Inflammatory macrophage (primary cell): ENCODE measurements around the gene MLLT10.

Experiments used
- DNase-seq, 2 donors: peaks; one replicate each; pipeline ENCODE4 v3.0.0-alpha.2; 2020 to 2022

Gene MLLT10

DNA sequence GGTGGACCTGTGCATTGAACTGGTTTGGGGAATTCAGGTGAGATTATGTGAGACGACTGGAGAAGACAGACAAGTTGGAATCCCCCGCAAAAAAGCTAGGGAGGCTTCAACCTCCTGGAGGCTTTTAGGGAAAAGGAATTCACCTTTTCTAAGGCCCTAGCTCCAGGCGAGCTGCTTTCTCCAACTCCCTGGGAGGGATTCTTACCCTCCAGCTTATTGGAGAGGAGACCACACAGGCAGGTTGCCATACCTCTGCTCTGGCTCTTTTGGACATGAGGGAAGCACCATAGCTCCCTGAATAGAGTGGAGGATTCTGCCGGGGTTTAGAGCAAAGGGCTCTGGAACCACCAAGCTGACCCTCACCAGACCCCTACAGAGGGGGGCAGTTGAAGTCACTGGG, 213.8 kb downstream of the MLLT10 start:
- no peak for DNase-seq

GRCh38 chr10:21749788-21750187, 215.8 kb downstream of the MLLT10 start:
- no peak for DNase-seq

GRCh38 chr10:21750424-21750823, 216.4 kb downstream of the MLLT10 start:
- no peak for DNase-seq

DNA sequence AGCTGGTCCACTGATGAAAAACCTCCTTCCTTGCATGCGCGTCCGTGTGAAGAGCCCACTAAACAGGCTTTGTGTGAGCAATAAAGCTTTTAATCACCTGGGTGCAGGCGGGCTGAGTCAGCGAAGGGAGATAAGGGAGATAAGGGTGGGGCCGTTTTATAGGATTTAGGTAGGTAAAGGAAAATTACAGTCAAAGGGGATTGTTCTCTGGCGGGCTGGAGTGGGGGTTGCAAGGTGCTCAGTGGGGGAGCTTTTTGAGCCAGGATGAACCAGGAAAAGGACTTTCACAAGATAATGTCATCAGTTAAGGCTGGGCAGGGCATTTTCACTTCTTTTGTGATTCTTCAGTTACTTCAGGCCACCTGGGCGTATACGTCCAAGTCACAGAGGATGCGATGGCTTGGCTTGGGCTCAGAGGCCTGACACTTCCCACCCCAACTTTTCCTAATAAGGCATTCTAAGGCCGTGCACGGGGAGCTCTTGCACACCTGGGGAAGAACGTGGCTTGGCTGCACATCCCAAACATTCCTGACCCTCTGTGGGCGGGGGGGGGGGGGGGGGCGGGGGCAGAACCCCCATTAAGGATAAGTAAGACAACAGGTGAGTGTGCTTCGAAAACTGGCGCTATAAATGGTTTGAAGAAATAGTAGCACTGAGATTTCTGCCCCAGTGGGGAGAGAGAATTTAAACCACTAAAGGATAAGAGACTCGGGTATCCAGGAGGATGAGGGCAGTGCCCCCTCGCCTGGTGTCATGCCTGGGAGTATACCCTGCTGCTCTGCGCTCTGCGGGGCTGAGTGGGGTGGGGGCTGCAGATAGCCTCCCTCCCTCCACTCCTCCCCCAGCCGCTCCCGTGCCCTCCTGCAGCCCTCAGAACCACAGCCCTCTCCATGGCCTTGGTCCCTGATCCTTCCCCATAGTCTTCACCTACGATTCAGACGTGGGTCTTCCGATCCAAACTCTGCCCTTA, 217.6 kb downstream of the MLLT10 start:
- no peak for DNase-seq

GRCh38 chr10:21753497-21754270, 219.7 kb downstream of the MLLT10 start:
- DNase-seq = no peak

DNA sequence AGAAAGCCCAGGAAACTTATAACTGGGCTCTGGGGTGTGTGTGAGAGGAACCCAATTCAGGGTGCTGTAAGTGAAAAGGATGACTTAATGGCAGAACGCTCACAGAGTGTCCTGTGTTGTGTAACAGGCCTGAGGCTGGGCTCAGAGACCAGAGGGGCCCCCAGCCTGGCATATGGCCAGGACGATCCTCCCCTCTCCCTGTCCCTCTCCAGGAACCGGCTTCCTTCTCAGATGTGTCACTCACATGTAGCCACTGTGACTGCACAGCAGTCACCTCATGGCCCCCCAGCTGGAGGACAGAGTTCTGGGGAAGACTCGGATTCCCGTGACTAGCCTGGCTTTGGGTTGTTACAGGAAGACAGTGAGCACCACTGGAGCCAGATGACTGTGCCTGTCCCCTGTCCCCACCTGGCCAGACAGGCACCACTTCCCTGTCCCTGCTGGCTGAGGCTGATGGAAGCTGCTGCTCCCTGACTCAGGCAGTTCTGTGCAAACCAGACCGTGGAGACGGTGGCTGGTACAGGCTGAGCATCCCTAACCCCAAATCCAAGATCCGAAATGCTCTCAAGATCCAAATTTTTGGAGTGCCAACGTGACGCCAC, 220.5 kb downstream of the MLLT10 start:
- DNase-seq = no peak

GRCh38 chr10:21756707-21757106, 222.7 kb downstream of the MLLT10 start:
- DNase-seq = no peak

- no peak for DNase-seq
These were observed 223.3 kb downstream of the MLLT10 start for GRCh38 chr10:21757185-21757901.

- DNase-seq = no peak
These were observed 224.2 kb downstream of the MLLT10 start for GRCh38 chr10:21758239-21758638.

- DNase-seq = no peak
These were observed 224.7 kb downstream of the MLLT10 start for GRCh38 chr10:21758696-21759095.

- no peak for DNase-seq
These were observed 225.2 kb downstream of the MLLT10 start for GRCh38 chr10:21759232-21759631.

DNA sequence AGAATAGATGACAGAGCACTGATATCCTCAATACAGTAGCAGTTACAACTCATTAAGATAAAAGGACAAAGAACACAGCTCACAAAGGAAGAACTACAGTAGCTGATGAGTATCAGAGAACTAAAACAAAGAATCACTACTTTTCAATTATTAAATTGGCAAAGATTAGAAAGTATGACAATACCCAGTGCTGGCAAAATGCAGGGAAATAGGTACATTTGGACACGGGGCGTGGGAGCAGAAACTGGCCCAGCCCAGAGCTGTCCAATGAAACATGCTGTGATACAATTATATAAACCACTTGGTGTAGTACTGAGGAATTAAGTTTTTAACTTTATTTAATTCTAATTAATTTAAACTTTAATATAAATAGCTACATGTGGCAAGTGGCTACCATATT, 226.3 kb downstream of the MLLT10 start:
- no peak for DNase-seq

- no peak for DNase-seq
These were observed 230.6 kb downstream of the MLLT10 start for GRCh38 chr10:21764466-21765189.

DNA sequence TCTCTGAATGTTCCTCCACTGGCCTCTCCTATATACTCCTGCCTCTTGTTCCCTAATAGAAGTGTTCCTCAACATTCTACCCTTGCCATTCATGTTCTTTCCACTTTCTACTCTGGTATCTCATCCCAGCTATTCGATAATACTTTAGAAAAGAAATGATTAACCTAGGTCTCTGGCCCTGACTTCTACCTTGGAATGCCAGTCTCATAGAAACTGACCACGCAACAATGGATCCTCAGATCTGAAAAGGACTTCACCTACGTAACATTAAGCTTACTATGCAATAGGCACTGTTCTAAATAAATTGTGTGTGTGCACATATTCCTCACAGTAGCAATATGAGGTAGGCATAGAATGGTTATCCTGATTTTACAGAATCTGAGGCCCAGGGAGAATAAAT, 235.0 kb downstream of the MLLT10 start:
- no peak for DNase-seq

- no peak for DNase-seq
These were observed 237.2 kb downstream of the MLLT10 start for GRCh38 chr10:21771219-21771618.

- DNase-seq = no peak
These were observed 242.9 kb downstream of the MLLT10 start for GRCh38 chr10:21776883-21777282.

DNA sequence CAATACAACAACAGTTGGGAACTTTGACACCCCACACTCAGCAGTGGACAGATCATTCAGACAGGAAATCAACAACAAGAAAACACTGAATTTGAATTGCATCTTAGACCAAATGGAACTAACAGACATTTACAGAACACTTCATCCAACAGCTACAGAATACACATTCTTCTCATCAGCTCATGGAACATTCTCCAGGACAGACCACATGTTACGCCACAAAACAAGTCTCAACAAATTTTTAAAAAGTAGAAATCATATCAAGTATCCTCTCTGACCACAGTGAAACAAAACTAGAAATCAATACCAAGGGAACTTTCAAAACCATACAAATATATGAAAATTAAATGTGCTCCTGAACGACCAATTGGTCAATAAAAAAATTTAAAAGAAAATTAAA, 257.2 kb downstream of the MLLT10 start:
- DNase-seq = no peak
